Prostate gland (tissue), 2 donors: ENCODE measurements around the gene BSPRY.

Source experiments
- CTCF ChIP-seq, 4 experiments: fragments of 200-600 bp in 2 of 4; fragments of 450-650 bp in 2 of 4; sonication (generic) in 2 of 4; IDR thresholded peaks; 1 replicate in 3 of 4; 2 replicates in 1 of 4; pipeline ENCODE4 v1.5.1; 2016 to 2019; ENCODE audit warnings: antibody characterized with exemption in 4 of 4, mild to moderate bottlenecking in 2 of 4, moderate library complexity in 2 of 4
- POLR2A ChIP-seq: fragments of 450-650 bp; IDR thresholded peaks from one replicate; pipeline ENCODE4 v1.6.1; 2016; ENCODE audit warnings: antibody characterized with exemption, mild to moderate bottlenecking
- POLR2AphosphoS5 ChIP-seq: sonication (generic); formaldehyde crosslinking; IDR thresholded peaks from one replicate; pipeline ENCODE4 v1.6.1; 2017; ENCODE audit warnings: antibody characterized with exemption

- TF ChIP-seq CTCF (IDR thresholded peaks at IDR 0.05) (no peak), POLR2A (no peak), POLR2AphosphoS5 (peak; percentile 82)
Observed at GRCh38 chr9:113381909-113382411, 32.6 kb downstream of the BSPRY start.
